GM21825 (cell line): Measurements from ENCODE around the gene PCTP.

Experiments
- ATAC-seq: cut with Tn5 transposase; IDR thresholded peaks from one replicate; pipeline ENCODE4 v1.9.1; 2021; ENCODE audit warnings: mild to moderate bottlenecking, moderate library complexity; ENCODE audit not compliant: unreplicated experiment

Gene PCTP

DNA sequence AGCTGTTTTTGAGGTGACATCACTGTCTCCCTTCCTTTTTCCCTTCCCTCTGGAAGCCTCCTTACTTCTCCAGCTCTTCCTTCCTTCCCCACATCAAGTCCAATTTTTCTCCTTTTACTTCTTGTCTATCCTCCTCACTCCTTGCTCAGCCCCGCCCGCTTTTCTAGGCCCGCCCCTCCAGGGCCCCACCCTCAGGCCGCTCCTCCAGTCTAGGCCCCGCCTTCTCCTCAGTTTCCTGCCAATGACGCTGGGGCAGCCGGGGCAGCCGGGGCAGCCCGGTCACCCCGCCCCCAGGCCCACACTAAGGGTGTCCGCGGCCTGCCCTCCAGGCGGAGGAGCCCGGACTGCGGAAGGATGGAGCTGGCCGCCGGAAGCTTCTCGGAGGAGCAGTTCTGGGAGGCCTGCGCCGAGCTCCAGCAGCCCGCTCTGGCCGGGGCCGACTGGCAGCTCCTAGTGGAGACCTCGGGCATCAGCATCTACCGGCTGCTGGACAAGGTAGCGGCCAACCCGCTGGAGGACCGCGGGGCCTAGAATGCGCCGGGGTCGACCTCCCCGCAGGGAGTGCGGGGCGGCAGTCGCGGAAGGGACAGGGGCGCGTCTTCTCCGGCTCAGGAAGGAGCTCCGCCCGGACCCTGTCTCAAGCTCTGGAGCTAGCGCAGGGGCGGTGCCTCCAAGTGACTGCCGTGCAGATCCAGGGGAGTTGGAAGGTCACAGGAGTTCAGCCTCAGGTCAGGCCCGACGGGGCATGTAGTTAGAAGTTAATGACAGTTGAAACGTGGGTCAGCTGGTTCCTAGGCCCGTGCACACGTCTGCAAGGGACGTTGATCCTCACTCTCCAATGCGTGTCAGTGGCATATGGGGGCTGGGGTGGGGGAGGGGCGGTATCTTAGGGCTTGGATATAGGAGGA lies at the start of gene PCTP:
Gene PCTP (plus strand): TSS at position 302 of the 908 bp plus-strand sequence. CDS start 53 bp downstream, at position 355.
- peak; percentile 99 for ATAC-seq

DNA sequence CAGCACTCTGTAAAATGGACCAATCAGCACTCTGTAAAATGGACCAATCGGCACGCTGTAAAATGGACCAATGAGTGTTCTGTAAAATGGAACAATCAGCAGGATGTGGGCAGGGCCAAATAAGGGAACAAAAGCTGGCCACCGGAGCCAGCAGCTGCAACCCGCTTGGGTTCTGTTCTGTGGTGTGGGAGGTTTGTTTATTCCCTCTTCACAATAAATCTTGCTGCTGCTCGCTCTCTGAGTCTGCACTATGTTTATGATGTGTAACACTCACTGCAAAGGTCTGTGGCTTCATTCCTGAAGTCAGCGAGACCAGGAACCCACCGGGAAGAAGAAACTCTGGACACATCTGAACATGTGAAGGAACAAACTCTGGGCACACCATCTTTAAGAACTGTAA lies 48.7 kb upstream of the PCTP start:
- ATAC-seq: no peak

DNA sequence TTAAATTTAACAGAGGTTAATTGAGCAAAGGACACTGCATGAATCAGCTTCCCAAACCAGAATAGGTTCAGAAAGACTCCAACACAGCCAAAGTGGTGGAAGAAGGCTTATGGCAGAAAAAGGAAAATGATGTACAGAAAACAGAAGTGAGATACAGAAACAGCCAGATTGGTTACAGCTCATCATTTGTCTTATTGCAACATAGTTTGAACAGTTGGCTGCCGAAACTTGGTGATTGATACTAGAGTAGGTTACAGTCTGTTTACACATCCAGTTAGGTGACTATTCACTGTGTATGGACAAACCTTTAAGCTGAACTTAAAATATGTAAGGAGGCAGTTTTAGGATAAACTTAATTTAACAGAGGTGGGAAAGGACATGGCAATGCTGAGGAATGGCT lies 46.5 kb upstream of the PCTP start:
- ATAC-seq: no peak

DNA sequence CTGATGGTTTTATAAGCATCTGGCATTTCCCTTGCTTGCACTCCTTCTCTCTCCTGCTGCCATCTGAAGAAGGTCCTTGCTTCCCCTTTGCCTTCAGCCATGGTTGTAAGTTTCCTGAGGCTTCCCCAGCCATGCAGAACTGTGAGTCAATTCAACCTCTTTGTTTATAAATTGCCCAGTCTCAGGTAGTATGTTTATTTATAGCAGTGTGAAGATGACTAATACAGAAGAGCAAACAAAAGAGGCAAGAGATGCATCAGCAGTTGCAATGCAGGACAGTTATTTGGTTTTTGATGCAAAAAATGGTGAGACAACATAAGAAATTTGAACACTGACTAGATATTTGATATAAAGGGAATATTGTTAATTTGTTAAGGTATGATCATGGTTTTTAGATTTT lies 45.0 kb upstream of the PCTP start:
- no peak for ATAC-seq

DNA sequence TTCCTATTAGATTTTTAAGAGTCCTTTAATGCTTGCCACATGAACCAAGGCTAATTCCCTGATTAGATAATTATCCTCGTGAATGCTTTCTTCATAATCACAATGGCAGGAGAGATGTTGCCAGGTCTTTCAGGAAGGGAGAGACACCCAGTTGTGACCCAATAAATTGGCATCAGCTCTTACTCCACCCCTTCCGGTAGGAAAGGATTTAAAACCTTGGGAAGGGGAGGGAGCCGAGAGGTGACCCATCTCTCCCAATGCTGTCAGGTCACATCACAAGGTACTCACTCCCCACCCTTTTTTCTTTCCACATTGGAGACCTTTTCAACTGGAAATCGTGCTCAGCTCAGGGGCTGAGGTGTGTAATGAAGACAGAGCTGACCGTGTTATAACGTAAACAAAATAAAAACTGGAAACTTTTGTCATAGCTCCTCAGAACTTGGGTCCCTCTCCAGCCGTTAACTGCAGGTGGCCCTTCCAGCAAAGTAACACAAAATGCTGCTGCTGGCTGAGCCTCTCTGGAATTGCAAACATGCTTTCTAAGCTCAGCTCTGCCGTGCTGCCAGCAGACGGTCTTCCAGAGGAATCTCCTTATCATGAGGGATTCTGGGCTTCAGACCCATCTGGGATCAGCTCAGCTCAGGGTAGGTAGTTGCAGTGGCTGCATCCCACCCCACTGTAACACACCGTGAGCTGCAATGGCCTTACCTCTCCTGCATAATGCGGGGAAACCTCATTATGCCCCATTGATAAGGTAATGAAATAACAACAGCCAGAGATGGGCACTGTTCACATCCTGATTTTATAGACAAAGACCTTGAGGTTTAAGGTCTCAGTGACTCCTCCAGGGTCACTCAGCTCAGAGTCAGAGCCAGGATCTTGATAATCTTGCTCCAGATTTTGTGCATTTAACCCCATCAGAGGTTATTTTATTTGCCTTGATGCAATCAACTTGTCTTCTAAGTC lies 43.8 kb upstream of the PCTP start:
- ATAC-seq: no peak

DNA sequence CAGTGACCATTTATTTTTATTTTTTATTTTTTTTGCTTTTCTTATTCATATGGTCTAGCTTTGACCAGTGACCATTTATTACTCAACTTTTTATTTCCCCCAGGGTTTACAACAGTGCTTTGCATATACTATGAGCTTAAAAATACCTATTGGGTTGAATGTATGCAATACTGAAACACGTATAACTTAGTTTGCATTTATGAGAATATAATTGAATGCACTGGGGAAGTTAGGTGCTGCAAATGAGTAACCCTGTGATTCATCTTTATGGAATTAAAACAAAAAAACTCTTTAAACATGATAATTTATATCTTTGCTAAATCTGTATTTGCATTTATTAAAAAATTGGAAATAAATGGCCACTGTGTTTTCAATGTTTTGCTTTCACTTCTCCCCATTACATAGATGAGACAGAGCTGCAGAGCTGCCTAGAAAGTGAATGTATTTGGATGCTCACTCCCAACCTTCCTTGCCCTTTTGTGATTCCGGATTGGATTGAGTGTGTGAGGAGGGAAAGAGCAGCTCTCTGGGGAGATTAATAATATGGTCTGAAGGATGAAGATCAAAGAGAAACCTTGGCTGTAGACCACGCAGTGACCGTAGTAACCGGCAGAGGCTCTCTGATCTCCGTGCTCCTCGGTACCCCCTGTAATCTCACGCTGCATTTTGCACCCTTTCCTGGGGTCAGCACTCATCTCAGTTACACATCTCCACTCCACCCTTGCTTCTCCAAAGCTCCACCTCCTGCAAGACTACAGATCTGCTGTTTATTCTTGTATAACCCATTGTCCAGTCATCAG lies 42.5 kb upstream of the PCTP start:
- no peak for ATAC-seq

DNA sequence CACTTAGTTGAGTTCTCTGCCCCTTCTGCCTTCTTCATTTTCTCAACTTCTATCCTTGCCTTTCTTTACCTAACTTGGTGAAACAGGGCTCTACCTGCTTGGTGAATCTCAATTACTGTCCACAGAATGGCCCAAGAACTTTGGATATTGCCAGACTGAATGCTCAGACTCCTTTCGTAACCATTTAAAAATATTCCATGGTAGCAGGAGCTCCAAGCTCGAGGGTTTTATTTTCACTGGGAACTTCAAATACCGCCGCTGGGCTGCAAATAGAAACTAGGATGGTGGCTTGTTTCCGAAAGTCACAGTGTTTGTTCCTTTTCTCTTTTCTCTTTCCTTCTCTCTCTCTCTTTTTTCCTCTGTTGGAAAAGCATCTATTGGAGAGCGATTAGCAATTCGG lies 41.4 kb upstream of the PCTP start:
- no peak for ATAC-seq

DNA sequence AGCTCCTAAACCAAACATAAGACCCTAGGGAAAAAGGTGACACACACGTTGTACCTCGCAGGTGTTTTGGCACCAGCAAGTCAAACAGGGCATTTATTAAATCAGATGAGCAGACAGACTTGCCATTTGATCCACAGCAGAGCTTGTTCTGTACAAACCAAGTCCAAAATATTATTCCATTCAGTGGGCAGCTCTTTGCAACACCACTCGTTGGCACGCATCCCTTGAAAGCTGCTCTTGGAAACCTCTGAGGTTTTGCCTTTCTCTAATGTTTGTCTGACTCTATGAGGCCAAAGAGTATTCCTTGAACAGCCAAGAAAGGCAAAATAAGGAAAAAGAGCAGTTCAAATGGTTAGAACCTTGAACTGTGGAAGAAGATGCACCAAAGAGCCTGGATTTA lies 40.9 kb upstream of the PCTP start:
- ATAC-seq: no peak

DNA sequence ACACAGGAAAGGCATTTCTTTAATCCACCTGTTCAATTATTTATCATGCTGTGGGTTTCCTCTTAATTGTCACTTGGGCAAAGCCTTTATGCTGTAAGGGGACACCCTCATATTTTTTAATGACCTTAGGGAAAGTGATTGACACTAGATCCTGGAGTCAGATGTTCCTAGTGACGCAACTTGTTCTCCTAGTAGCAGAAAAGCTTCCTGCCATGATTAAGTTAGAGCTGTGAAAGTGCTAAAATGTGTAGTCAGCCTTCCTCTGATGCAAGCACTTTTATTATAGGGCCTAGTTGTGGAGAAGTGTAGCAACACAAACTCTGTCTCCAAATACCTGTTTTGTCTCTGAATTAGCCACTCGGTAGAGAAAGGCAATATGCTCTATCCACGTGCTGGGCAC lies 40.4 kb upstream of the PCTP start:
- ATAC-seq: no peak

DNA sequence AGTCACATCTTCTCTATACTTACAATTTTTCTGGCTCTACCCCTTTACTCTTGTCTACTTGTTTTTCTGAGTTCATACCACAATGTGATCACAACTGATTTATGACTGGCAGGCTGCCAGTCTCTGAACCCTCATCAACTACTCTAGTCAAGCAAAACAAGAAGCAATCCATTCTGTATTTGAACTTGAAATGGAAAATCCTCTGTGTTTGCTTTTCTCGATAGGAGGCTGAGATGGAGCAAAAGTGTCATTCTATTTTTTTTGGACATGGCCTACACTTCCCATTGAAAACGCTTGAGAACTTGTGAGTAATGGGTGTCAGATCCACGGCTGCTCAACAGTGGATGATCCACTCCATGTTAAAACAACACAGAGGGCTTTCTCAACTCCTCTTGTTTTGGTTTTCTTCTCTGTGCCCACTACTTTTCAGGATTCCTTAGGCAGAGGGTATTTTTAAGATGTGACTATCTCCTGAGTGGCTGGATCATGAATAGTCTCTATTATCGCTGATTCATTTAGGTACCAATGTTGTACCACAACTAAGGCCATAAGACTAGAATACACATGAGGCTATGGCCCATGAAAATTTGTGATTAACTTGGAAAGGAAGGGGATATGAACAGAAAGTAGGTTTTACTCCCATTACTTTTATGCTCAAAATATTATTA lies 39.9 kb upstream of the PCTP start:
- ATAC-seq: no peak

DNA sequence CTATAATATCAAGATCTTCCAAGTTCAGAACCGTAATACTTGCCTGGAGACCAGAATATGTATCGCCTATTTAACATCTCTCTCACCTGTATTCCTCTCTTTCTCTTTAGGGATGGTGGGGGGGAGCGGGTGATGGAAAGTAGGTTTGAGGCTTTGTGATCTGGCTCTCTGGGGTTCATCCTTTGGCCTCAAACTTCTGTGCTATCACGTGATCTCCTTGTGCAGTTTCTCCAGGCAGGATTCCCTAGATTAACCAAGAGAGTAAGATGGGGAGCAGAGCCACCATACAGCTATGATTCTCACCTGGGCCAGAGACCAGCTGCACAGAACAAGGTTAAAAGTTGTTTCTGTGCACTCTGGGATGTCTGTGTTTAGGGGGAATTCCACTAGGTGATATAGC lies 33.4 kb upstream of the PCTP start:
- no peak for ATAC-seq

DNA sequence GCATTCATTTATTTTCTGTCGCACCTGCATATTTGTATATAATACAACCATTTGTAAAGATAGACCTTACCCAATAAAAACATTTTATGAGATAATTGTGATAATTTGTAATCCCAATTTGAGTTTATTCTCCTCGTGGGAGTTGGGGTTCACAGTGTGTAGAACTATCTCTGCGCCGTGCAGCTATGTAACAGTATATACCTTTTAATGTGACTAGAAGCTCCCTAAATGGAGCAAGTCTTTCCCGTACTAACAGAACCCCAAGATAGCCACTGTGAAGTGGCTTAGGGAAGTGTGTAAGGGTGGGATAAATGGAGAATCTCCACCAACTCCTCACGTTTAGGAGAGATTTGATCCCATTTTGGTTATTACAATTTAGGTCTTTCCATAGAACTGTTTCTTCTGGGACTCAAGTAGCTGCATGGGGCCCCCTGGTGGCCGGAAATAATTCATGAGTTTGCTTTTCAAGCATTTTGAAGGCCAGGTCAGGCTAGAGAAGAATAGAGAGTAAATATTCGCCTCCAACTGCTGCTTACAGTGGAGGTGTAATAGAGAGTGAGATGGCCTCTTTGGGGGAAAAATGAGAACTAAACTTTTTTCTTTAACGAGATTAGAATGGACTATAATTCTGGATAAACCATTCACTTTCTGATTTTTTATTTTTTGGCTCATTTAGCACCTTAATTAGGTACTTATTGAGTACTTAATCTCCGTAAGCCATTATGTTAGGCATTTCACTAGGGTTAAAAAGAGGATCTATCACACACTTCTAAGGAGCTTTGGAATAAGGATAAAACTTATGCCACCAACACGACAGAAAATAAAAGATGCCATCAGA lies 32.7 kb upstream of the PCTP start:
- no peak for ATAC-seq

DNA sequence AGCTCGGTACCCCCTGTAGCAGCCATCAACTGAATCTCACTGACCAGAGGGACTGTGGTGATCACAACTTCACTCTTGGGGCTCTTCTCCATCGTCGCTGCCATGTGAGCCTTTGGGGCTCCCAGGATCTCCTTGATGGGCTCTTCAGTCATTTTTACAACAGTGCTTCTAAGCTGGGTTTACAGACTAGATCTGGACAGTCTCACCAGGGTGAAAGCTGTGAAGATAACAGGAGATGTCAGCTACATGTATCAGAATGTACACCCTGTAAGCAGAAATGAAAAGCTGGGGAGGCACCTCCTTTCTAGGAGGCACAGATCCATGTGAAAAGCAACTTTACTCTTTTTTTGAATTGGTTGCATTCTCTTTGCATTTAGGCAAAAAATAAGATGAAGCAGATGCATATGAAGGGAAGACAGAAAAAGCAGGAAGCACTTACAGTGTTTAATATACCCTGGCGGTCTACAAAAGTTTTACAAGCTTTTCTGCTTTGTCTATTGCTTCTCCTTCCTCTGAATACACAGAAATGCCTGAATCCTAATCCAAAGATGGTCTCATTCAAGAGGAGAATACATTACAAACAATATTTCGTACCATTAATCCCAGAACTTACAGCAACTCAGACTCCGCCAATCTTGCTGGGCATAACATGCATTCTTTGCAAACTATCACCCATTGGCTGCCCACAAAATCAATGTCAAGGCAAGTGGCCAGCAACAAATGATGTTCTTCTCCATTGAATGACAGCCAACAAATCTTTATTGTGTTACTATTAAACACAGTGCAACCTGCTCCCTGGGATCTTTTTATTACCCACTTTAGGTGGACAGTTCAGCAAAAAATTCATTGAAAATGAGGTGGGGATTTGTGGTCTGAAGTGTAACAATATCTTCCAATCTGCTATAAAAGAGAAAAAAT lies 29.7 kb upstream of the PCTP start:
- no peak for ATAC-seq

DNA sequence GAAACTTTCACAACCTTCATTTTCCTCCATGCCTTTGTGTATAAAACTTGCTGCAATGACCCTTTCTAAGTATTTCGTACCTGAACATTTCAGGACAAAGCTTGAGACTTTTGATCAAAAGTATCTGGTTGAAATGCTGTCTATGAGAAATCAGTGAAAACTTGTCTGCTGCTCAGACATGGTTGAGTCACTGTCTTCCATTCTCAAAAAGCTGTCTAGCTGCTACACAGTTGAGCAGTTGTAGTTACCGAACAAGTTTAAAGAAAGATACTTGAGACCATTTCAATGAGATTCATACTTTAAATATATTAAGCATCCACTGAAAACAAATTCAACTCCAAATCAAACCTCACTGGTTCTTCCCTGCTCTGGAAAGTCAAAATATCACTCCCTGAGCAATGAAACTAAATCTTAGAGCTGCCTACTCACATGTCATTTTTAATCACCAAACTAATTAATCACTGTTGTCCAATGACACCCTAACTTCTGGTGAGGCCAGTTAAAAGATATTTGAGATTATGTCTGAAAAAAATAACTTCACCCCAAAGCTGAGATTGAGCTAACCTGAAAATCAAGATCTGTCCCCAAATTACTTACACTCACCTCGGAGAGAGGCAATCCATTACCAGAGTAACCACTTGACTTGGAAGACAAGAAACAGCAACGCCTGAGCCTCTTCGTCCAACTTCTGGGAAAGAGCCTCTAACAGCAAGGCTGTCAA lies 28.7 kb upstream of the PCTP start:
- no peak for ATAC-seq

DNA sequence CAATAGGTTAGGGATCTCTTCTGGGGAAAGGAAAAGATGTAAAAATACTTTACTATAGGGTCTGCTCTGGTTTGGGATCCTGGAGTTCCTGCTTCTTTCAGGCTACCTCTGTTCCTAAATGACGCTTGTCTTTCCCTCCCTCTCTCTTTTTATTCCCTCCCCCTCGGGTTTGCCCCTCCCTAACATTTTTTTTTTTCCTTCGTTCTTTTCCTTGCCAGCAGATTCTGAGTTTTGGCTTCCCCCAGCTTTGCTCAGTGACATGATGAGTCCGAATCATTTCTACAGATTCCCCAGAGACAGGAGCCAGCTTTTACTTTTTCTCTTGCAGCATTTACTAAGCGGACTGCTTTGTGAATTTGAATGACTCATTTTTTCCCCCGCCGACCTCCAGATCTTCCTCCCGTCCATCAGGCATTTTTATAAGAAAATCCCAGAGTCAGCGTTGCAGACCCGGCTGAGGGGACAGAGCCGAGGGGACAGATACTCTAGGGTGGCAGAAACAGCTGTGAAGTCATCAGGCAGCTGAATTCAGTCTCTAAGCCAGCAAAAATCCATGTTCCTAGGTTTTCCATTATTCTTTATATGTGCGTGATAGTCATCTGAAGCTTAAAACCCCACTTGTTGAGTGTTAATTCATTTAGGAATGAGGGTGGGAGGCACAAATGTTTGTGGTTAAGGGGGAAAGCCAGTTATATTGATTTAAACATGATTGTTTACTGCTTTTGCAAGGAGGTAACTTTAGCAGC lies 27.9 kb upstream of the PCTP start, which contains the start of gene TMEM100:
Gene TMEM100 (minus strand): TSS at position 123 of the 746 bp plus-strand sequence. CDS start 1,794 bp downstream, outside the sequence.
- no peak for ATAC-seq

DNA sequence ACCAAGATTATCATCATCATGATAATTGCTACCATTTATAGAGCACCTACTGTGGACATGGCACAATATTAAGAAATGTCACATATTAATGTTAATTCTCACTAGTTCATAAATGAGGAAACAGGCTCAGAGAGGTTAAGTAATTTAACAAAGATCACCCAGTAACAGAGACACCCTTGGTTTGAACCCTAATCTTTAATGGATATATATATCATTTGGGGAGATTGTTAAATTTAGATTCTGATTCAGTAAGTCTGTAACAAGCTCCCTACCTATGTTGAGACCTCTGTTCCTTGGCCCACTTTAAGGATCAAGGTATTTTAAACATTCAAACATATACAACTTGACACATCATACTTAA lies 27.4 kb upstream of the PCTP start:
- no peak for ATAC-seq

DNA sequence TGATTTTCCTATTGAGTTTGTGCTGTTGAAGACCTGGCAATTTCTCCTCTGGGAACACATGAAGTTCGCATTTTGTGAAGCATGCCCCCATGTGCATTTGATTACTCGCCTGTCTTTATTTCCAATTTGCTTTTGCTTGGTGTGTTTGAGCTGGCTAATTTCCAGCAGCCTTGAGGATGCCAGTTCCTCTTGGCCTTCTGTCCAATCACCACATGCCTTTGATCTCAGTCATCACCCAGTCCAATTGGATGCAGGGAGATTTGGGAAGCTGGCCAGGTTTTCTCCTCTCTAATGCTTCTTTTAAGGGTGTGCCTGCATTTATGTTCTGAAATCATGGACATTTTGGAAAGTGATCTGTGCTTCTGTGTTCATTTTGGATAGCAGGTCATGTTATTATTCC lies 24.4 kb upstream of the PCTP start:
- ATAC-seq: no peak
